AG20443 (cell line): ENCODE measurements around the gene SULT2A1.
"Not testable (repeated sequence)": the region's sequence is repeated elsewhere in the genome, so short reads cannot be mapped to it uniquely, and the experiment has no call there.

Experiments
- DNase-seq: peaks from one replicate; pipeline ENCODE4 v3.0.0; 2012; ENCODE audit warnings: low spot score, mixed read lengths

SULT2A1 gene

GRCh38 chr19:47860602-47861297, 25.4 kb downstream of the SULT2A1 start:
- no peak for DNase-seq

- DNase-seq, result not testable (repeated sequence)
Measured at GRCh38 chr19:47859838-47860237, 26.3 kb downstream of the SULT2A1 start.

GRCh38 chr19:47858646-47859285, 27.3 kb downstream of the SULT2A1 start, which contains the start of gene TPRX2:
Gene TPRX2, plus strand, starts transcription at chr19:47859235. Its CDS starts 12 bp downstream, at chr19:47859247.
- not testable (repeated sequence) for DNase-seq

- DNase-seq, result not testable (repeated sequence)
Measured at GRCh38 chr19:47858231-47858630, 27.9 kb downstream of the SULT2A1 start.

- DNase-seq, result no peak
Measured at GRCh38 chr19:47854459-47854858, 31.7 kb downstream of the SULT2A1 start.

GRCh38 chr19:47853003-47853402, 33.1 kb downstream of the SULT2A1 start:
- no peak for DNase-seq

GRCh38 chr19:47848823-47849473, 37.2 kb downstream of the SULT2A1 start:
- no peak for DNase-seq

GRCh38 chr19:47848425-47848822, 37.7 kb downstream of the SULT2A1 start:
- no peak for DNase-seq

GRCh38 chr19:47842941-47843340, 43.2 kb downstream of the SULT2A1 start:
- DNase-seq, result no peak

- DNase-seq, result no peak
Measured at GRCh38 chr19:47839913-47840312, 46.2 kb downstream of the SULT2A1 start.

- DNase-seq, result no peak
Measured at GRCh38 chr19:47839411-47839810, 46.7 kb downstream of the SULT2A1 start.

- DNase-seq, result no peak
Measured at GRCh38 chr19:47836038-47836437, 50.1 kb downstream of the SULT2A1 start.

- no peak for DNase-seq
Measured at GRCh38 chr19:47832723-47833122, 53.4 kb downstream of the SULT2A1 start.

- no peak for DNase-seq
Measured at GRCh38 chr19:47826800-47827199, 59.3 kb downstream of the SULT2A1 start.

- DNase-seq, result no peak
Measured at GRCh38 chr19:47824396-47824795, 61.7 kb downstream of the SULT2A1 start.

GRCh38 chr19:47821460-47822020, 64.6 kb downstream of the SULT2A1 start, which contains the start of gene CRX:
Gene CRX, plus strand, starts transcription at chr19:47821937. Its CDS starts 12,507 bp downstream, at chr19:47834444.
- no peak for DNase-seq
